Coronary artery (tissue), 2 donors: ENCODE measurements around the gene REG4.

Experiments
- DNase-seq: peaks from one replicate; pipeline ENCODE4 v3.0.0-alpha.2; 2017; ENCODE audit warnings: low spot score
- H3K27ac ChIP-seq, 2 donors: fragments of 200-600 bp; sonication (generic); one replicate each; pipeline ENCODE4 v1.5.1; 2016 to 2019
- H3K4me3 ChIP-seq: fragments of 200-600 bp; sonication (generic); 2 replicates; pipeline ENCODE4 v1.5.1; 2016; ENCODE audit warnings: mild to moderate bottlenecking, moderate library complexity
- CTCF ChIP-seq: fragments of 200-600 bp; sonication (generic); IDR thresholded peaks from one replicate; pipeline ENCODE4 v1.5.1; 2019; ENCODE audit warnings: antibody characterized with exemption

The REG4 gene

GRCh38 chr1:119779869-119780356, 31.3 kb downstream of the REG4 start:
- Histone ChIP-seq H3K27ac (no peak overlapping the region), H3K4me3 (peak overlapping the region; percentile 40)
- no peak for DNase-seq
- no peak for TF ChIP-seq CTCF

- H3K27ac ChIP-seq, result no peak overlapping the region
- H3K4me3 ChIP-seq, result no peak overlapping the region
- no peak for TF ChIP-seq CTCF
- no peak for DNase-seq
Measured at GRCh38 chr1:119778886-119779560, 32.2 kb downstream of the REG4 start.

- no peak for DNase-seq
- Histone ChIP-seq H3K27ac (no peak overlapping the region), H3K4me3 (no peak overlapping the region)
- TF ChIP-seq CTCF, result no peak
Measured at GRCh38 chr1:119778359-119778758, 32.9 kb downstream of the REG4 start.

GRCh38 chr1:119774746-119775490, 36.3 kb downstream of the REG4 start:
- Histone ChIP-seq H3K4me3 (no peak overlapping the region), H3K27ac (no peak overlapping the region)
- TF ChIP-seq CTCF, result no peak
- no peak for DNase-seq

GRCh38 chr1:119773711-119774241, 37.5 kb downstream of the REG4 start:
- DNase-seq, result no peak
- Histone ChIP-seq H3K4me3 (no peak overlapping the region), H3K27ac (no peak overlapping the region)
- no peak for TF ChIP-seq CTCF

GRCh38 chr1:119772298-119772697, 39.0 kb downstream of the REG4 start:
- TF ChIP-seq CTCF, result no peak
- no peak for DNase-seq
- no peak overlapping the region for H3K27ac ChIP-seq
- H3K4me3 ChIP-seq, result no peak overlapping the region
